Endometrial microvascular endothelial cells (primary cell): Measurements from ENCODE around the gene TNS3. TPM values are rescaled to one million over a fixed set of nuclear protein-coding genes. Genes with fewer than 3 reads are reported as not detected.

ENCODE experiments used
- in situ Hi-C: cut with HindIII; loops from 2 replicates; pipeline ENCODE4 v1.10.0; 2017; ENCODE audit warnings: low sequenced_read_pairs, low pct_unique_long_range_greater_than_20kb; ENCODE audit errors: inconsistent ontology term
- total RNA-seq: library from RNA; depleted of rRNA; stranded (reverse); fragments of >200 nt; gene quantifications from one replicate; pipeline ENCODE4 v1.2.3, GENCODE V29; 2015; ENCODE audit errors: inconsistent ontology term

Gene TNS3
- total RNA-seq, 1 donor from 2014 or later: 45.0 TPM

GRCh38 chr7:47411281-47411869, 170.5 kb downstream of the TNS3 start:
- in situ Hi-C loops: no loop called here

GRCh38 chr7:47408675-47409074, 173.2 kb downstream of the TNS3 start:
- in situ Hi-C loops: no loop called here

- in situ Hi-C loops: no loop called here
These were observed 173.9 kb downstream of the TNS3 start for GRCh38 chr7:47407821-47408674.

- in situ Hi-C loops: no loop called here
These were observed 174.8 kb downstream of the TNS3 start for GRCh38 chr7:47407136-47407535.

- in situ Hi-C loops: no loop called here
These were observed 175.1 kb downstream of the TNS3 start for GRCh38 chr7:47406801-47407129.

GRCh38 chr7:47405921-47406800, 175.8 kb downstream of the TNS3 start:
- in situ Hi-C loops: no loop called here

GRCh38 chr7:47405286-47405904, 176.5 kb downstream of the TNS3 start:
- in situ Hi-C loops: no loop called here

- in situ Hi-C loops: no loop called here
These were observed 177.9 kb downstream of the TNS3 start for GRCh38 chr7:47404010-47404409.

GRCh38 chr7:47402941-47403866, 178.7 kb downstream of the TNS3 start:
- in situ Hi-C loops: no loop called here

GRCh38 chr7:47401611-47402570, 180.0 kb downstream of the TNS3 start:
- in situ Hi-C loops: no loop called here

- in situ Hi-C loops: no loop called here
These were observed 181.1 kb downstream of the TNS3 start for GRCh38 chr7:47400741-47401206.

- in situ Hi-C loops: no loop called here
These were observed 181.9 kb downstream of the TNS3 start for GRCh38 chr7:47400001-47400400.

GRCh38 chr7:47394751-47395252, 187.1 kb downstream of the TNS3 start:
- in situ Hi-C loops: no loop called here

- in situ Hi-C loops: no loop called here
These were observed 187.7 kb downstream of the TNS3 start for GRCh38 chr7:47394216-47394615.

- in situ Hi-C loops: no loop called here
These were observed 188.5 kb downstream of the TNS3 start for GRCh38 chr7:47393406-47393805.

- in situ Hi-C loops: no loop called here
These were observed 189.6 kb downstream of the TNS3 start for GRCh38 chr7:47392241-47392759.

GRCh38 chr7:47391726-47392125, 190.2 kb downstream of the TNS3 start:
- in situ Hi-C loops: no loop called here
